HG02884 (cell line): Measurements from ENCODE around the gene RSRC2.
"Not testable (repeated sequence)": the region's sequence is repeated elsewhere in the genome, so short reads cannot be mapped to it uniquely, and the experiment has no call there.

Experiments
- ATAC-seq: cut with Tn5 transposase; IDR thresholded peaks from one replicate; pipeline ENCODE4 v1.9.1; 2021; ENCODE audit warnings: mild to moderate bottlenecking, moderate library complexity; ENCODE audit not compliant: unreplicated experiment

The RSRC2 gene

DNA sequence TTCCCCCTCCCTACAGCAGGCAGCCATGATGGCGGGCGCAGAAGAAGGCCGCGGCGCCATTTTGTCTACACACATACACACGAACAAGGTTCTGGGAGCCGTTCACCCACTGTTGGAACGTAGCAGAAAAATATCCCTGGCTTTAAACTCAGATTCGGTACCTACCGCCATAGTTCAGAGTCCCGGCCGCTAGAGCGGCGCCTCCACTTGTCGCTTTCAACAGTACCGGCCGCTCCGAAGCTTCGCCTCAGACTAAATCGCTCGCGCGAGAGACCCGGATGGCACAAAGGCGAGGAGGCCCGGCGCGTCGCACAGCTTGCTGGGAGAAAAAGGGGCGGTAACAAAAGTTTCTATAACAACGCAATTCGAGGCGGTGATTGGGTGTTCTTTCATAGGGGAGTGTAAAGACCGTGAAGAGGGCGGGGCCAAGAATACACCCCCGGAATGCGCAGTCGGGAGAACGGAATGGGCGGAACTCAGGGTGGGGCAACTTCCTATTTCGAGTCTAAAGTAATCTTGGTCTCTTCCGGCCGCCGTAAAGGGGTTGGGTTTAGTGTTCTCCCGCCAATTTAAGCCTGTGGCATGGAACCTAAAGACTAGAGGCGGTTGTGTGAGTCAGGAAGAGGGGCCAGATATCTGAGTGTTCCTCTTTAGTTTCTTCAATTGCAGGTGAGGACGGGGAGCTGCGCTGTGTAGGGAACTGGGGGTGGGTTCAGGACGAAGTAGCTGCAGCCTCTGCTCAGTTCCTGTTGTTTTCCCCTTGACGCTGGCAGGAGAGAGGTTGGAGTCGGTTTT, at the start of gene RSRC2, which contains the start of gene KNTC1:
TSS of gene RSRC2 (minus strand) at position 254 of the 795 bp plus-strand sequence. CDS start at position 171, 83 bp downstream.
TSS of gene KNTC1 (plus strand) at position 567 of the 795 bp plus-strand sequence. CDS start 2,815 bp downstream, outside the sequence.
- peak; percentile 82 for ATAC-seq

DNA sequence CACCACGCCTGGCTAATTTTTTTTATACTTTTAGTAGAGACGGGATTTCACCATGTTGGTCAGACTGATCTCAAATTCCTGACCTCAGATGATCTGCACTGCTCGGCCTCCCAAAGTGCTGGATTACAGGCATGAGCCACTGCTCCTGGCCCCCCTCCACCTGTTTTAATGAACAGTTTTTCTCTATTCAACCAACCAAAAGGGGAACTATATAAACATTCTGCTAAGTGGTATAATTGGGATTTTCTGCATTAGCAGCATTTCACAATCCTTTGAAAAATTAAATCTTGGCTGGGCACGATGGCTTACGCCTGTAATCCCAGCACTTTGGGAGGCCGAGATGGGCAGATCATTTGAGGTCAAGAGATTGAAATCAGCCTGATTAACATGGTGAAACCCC, 45.1 kb upstream of the RSRC2 start:
- no peak for ATAC-seq

GRCh38 chr12:122570006-122570405, 43.3 kb upstream of the RSRC2 start:
- not testable (repeated sequence) for ATAC-seq

DNA sequence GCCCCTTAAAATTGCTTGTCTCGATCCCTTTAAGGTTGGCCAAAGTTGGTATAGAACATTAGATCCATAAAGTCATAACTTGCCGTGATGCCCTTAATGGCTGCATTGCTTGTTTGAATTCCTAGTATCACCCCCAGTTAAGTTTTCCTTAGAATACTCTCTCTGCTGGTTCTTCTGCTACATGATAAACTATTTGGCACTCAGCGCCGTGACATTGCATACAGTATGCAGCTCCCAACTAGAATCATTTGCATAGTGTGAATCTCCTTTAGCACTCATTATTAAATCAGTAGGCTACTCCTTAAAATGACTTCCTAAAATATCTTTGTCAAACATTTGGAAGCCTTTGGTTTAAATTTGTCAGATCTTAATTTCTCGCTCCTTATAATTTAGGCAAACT, 42.6 kb upstream of the RSRC2 start:
- ATAC-seq: no peak

- not testable (repeated sequence) for ATAC-seq
Measured at GRCh38 chr12:122566816-122567215, 40.1 kb upstream of the RSRC2 start.

DNA sequence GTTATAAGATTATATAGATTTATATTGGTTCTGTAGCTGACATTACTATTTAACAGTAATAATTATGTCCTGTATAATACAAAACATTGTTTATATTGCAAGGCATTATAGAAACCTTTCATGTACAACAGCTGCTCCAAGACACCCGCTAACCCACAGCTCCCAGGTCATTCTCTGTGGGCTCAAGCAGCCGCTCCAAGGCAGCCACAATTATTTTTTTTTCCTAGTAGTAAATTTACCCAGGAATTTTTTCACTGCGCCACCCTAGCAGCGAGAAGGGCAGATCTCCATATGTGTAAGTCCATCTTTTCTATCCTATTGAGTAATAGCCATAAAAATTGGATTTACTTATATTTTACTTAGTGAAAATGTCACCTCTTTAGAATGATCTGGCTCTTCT, 36.6 kb upstream of the RSRC2 start:
- ATAC-seq: no peak

- no peak for ATAC-seq
Measured at GRCh38 chr12:122560138-122560537, 33.4 kb upstream of the RSRC2 start.

DNA sequence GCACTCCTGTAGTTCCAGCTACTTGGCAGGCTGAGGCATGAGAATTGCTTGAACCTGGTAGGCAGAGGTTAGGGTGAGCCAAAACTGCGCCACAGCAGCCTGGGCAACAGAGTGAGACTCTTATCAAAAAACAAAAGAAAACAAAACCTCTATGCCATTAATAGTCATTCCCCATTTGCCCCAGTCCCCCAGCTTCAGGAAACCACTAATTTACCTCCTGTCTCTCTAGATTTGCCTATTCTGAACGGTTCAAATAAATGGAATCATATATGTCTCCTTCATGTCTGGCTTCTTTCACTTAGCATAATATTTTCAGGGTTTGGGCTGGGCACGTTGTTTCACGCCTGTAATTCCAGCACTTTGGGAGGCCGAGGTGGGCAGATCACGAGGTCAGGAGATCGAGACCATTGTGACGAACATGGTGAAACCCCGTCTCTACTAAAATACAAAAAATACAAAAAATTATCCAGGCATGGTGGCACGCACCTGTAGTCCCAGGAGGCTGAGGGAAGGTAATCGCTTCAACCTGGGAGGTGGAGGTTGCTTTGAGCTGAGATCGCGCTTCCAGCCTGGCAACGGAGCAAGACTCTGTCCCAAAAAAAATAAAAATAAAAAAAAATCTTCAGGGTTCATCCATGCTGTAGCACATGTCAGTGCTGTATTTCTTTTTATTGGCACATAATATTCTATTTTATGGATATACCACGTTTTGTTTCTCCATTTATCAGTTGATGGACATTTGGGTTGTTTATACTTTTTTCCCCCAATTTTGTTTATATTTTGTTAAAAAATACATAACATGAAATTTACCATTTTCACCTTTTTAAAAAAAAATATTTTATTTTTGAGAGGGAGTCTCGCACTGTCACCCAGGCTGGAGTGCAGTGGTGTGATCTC, 32.3 kb upstream of the RSRC2 start:
- peak; percentile 60 for ATAC-seq

- ATAC-seq: no peak
Measured at GRCh38 chr12:122547330-122547729, 20.6 kb upstream of the RSRC2 start.

- no peak for ATAC-seq
Measured at GRCh38 chr12:122545855-122546254, 19.1 kb upstream of the RSRC2 start.

GRCh38 chr12:122544537-122544936, 17.8 kb upstream of the RSRC2 start:
- ATAC-seq: no peak

GRCh38 chr12:122538496-122538895, 11.8 kb upstream of the RSRC2 start:
- ATAC-seq: no peak

DNA sequence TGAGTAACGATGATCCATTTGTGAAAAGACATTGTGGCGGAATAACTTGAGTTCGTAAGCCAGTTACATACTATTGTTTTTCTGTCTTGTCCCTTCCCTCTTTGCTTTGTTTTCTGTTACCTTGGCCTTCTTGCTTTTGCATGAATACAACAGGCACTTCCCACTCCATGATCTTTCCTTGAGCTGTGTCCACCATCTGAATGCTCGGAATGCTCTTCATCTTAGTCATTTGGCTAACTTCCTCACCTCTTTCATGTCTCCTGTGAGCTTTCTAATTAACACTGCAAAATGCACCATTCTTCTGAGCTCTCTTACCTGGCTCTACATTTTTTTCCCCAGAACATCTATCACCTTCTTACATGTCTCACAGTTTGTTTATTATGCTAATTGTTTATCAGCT, 10.3 kb upstream of the RSRC2 start:
- ATAC-seq: no peak

DNA sequence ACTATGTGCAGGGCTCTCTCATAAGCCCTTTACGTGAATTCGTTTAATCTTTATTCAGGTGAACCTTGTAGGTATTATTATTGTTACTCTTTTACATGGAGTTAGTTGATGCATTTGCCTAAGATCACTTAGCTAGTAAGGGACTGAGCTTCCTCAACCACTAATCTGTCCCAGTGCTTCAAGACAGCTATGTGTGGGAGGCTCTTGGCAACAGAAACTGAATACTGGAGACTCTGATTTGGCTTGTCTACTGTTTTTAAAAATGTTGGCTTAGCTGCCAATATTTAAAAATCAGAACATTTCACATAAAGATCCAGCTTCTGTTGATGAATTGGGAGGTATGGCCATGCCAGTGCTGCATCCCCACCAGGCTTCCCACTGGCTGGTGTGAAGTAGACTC, 7.1 kb upstream of the RSRC2 start:
- ATAC-seq: no peak

DNA sequence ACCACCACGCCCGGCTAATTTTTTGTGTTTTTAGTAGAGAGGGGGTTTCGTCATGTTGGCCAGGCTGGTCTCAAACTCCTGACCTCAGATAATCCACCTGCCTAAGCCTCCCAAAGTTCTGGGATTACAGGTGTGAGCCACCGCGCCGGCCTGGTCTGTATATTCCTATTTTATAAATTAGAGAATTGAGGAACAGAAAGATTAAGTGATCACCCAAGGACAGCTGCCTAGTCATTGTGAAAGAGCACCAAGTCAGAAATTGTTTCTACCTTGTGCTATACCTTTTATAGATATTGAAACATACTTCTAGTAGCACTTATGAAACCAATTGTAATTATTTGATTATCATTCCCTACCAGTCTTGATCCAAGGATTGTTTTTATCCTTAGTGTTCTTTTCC, 2.3 kb upstream of the RSRC2 start:
- no peak for ATAC-seq

GRCh38 chr12:122528582-122528981, 1.8 kb upstream of the RSRC2 start:
- ATAC-seq: no peak

GRCh38 chr12:122527478-122527944, 775 bp upstream of the RSRC2 start:
- ATAC-seq: no peak

GRCh38 chr12:122523846-122524718, 2.7 kb downstream of the RSRC2 start:
- ATAC-seq: no peak

DNA sequence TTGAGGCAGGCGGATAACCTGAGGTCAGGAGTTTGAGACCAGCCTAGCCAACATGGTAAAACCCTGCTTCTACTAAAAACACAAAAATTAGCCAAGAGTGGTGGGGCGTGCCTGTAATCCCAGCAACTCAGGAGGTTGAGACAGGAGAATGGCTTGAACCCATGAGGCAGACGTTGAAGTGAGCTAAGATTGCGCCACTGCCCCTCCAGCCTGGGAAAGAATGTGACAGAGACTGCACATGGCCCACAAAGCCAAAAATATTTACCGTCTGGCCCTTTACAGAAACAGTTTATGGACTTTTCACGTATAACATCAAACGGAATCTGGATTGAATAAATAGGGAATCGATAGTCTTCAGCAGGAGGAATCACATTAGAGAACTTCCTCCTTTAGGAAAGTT, 3.5 kb downstream of the RSRC2 start:
- no peak for ATAC-seq

DNA sequence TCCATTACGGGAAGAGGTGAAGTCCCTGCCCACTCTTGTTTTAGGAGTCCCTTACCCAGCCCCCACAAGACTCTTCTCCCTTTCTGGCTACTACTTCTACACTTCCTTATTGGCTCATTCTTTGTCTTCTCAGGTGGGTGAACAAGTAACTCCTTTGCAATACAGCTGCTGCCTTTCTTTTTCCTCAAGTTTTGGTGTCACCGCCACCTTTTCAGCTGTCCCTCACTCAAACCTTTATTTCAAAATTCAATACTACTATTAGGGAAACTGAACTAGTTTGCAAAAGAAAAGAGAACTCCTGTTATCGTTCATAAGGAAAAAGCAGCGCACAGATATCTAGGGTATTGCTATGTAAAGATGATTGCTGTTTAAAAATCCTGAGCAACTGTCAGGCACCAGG, 6.1 kb downstream of the RSRC2 start:
- ATAC-seq: no peak

DNA sequence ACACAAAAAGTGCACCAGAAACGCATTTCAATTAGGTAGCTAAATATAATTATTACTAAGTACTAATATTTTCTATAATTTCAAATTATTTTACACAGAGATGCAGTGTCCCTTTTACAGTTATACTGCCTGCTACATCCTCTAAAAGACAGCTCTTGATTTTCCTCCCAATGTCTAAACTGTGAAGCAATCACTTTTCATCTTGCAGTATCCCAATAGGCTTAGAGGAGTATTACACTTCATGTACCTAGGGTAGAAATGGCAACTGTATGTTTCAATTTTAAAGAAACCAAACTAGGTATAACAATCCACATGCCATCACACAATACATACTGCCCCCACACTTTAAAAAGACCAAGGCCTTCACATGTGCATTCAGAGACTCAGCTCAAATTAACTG, 7.3 kb downstream of the RSRC2 start:
- ATAC-seq: no peak
